Right ventricle myocardium inferior (tissue), 1 donor: ENCODE results near the gene STK24. TPM values are rescaled to one million over a fixed set of nuclear protein-coding genes. Genes with fewer than 3 reads are reported as not detected.

Source experiments
- ATAC-seq: fragments of 200-7000 bp; cut with Tn5 transposase; one replicate; pipeline ENCODE4 v1.9.1; 2020; ENCODE audit warnings: mild to moderate bottlenecking, moderate library complexity
- DNase-seq: peaks from one replicate; pipeline ENCODE4 v3.0.0; 2021; ENCODE audit errors: missing footprints
- intact Hi-C: fragments of 100-400 bp; cut with DNase I; formaldehyde crosslinking; loops from one replicate; pipeline ENCODE4 v1.11.0; 2022
- total RNA-seq: library from RNA; stranded (reverse); fragmentation: NEBNext Ultra II Directional; extraction: Animal tissue kit (Norgen Biotek cat#: 25700); gene quantifications from one replicate; pipeline ENCODE4 v1.2.1, GENCODE V29; 2021
- donor health status: DM: no; HTN: yes; CAD: no; lungs with severe emphysema.

The STK24 gene
- total RNA-seq, 1 donor from 2014 or later = 69.6 TPM

DNA sequence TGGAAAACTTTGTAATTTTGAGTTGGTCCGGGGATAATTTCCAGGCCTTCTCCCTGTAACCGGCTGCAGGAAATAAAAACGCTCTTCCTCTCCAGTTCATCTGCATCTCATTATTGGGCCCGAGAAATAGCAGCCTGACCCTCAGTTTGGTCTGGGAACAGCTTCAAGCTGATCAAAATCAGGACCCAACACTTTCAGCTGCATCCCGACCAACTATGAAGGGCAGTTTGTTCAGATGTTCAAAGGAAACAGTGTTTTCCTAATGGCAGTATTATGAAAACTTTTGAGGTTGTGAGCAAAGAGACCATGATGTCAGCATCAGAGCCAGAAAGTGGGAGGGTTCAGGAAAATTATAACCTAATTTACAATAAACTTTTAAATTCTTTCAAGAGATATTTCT lies 35.7 kb downstream of the STK24 start:
- intact Hi-C loops = no loop called here
- DNase-seq (no peak), ATAC-seq (no peak)

- DNase-seq (no peak), ATAC-seq (no peak)
- intact Hi-C loops = no loop called here
Measured at GRCh38 chr13:98540476-98540875, 36.4 kb downstream of the STK24 start.

DNA sequence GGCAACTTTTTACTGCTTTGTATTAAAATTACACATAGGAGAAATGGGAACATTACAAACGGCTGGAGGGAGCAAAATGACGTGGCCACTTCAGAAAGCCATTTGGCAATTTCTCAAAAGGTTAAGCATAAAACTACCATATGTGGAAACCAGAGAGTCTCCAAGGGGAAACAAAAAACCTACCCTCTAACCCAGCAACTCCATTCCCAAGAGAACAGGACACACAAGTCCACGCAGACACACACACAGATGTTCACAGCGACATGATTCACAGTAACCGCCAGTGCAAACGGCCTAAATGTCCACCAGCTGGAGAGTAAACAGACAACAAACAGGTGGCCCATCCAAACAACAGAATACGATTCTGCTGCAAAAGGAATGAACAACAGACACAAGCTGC lies 37.2 kb downstream of the STK24 start:
- ATAC-seq (no peak), DNase-seq (no peak)
- intact Hi-C loops = no loop called here

DNA sequence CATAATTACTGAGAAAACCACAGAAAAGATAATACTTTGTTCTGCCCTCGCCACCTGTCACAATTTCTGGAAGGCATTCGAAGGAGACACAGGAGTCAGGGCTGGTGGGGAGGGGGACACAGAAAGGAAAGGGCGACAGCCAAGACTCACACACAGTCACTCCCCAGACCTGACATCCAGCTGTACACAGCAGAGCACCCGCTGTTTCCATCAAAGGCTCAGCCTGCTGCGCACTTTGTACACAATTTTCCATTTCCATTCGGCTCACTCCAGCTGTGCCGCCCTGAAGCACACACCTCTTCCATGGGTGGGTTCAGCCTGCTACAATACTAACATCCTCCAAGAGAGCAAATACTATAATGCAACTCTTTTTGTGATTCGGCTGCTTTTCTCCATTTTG lies 38.0 kb downstream of the STK24 start:
- no peak for DNase-seq
- ATAC-seq = no peak
- intact Hi-C loops = no loop called here

- no peak for ATAC-seq
- intact Hi-C loops = no loop called here
Measured at GRCh38 chr13:98537740-98538139, 39.2 kb downstream of the STK24 start.

GRCh38 chr13:98537306-98537705 lies 39.6 kb downstream of the STK24 start:
- ATAC-seq (no peak), DNase-seq (no peak)
- intact Hi-C loops = no loop called here

More at GRCh38 chr13:98537740-98538139, 39.2 kb downstream of the STK24 start:
- no peak for DNase-seq

DNA sequence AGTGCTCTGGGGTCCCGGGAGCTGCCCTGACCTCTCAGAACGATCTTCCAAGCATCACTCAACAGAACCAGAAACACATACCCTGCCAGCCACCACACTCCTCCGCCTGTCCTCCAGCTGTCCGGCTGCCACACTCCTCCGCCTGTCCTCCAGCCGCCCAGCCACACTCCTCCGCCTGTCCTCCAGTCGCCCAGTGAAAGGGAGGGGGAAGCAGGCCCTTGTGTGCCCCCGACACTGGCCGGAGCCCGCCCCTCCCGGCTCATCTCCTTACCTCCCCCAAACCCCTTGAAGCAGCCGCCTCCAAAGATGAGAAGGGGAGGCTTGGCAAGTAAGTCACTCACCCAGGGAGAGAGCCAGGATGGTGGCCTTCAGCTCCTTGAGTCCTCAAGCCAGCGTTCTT lies 40.2 kb downstream of the STK24 start:
- intact Hi-C loops = no loop called here
- no peak for DNase-seq

DNA sequence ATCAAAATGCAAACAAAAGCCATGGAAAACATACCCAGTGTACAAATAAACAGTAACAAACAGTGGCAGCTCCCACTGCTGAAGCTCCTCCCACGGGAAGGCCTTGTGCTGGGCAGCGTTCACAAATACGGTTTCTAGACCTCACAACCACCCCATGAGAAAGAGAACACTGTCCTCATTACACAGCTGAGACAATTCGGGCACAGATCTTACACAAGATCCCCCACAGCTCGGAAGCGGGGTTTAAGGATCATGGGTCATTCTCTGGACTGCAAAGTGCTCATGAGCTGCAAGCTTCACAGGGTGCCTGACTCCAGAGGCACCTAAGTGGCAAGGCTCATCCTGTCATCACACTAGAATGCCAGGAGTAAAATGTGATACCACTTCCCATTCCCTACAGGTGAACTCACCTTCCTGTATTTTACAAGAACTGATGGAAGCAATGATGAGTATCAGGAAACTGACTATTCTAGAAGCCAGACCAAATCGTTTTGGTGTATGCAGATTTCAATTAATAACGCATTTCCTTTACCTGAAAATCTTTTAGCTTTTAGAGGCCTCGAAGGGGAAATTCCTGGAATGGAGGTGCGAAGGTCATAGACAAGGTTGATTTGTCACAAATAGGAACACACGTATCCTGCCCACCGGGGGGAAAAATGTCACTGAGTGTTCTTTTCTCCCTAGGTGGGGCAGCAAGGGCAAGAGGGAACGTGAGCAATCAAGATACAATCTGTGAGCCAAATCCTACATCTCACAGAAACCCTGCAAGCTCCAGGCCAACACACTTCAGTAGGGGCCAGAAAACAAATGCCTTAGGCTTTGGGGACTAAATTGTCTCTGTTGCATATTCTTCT lies 41.2 kb downstream of the STK24 start:
- intact Hi-C loops = no loop called here
- no peak for DNase-seq
- ATAC-seq = peak; percentile 27

More for the DNA sequence above, 40.2 kb downstream of the STK24 start:
- no peak for ATAC-seq

- DNase-seq (no peak), ATAC-seq (no peak)
- intact Hi-C loops = no loop called here
Measured at GRCh38 chr13:98534821-98535220, 42.1 kb downstream of the STK24 start.

DNA sequence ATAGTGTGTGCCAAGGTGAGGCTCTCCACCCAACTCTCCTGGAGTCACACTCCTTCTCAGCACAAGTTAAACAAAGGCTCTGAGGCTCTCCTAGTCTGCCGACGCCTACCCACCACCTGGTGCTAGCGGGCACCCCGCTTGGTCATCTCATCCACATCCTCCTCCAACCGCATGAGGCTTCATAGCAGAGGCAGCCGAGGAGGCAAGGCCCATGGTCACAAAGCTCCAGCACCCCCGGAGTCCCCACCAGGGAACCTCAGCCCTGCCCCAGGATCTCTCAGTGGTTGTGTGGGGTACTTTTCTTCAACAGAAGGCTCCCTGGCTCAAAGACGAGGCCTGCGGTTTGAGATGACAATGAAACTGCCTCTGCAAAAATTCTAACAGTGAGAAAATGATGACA lies 43.0 kb downstream of the STK24 start:
- no peak for ATAC-seq
- intact Hi-C loops = no loop called here
- no peak for DNase-seq

GRCh38 chr13:98532254-98532653 lies 44.7 kb downstream of the STK24 start:
- ATAC-seq = no peak
- intact Hi-C loops = no loop called here

DNA sequence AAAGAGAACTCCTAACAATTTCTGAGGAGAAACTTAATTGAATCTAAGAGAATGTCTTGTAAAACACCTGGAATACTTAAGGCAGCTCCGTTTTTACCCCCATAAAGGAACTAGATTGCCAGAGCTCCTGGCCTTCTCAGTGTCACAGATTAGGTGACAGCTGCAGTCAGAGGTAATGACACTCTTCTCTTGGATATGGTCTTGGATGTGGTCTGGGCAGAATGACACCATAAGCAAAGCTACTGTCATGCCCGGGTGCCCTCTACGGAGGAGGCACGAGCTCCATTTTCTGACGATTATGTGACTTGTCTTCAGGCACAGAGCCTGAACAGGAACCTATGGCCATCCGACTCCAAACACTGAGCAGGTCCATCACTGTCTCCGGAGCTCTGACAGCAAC lies 46.7 kb downstream of the STK24 start:
- intact Hi-C loops = no loop called here
- DNase-seq = no peak
- no peak for ATAC-seq

More at GRCh38 chr13:98532254-98532653, 44.7 kb downstream of the STK24 start:
- DNase-seq = no peak

- ATAC-seq (peak; percentile 7), DNase-seq (peak; percentile 50)
- intact Hi-C loops = no loop called here
Measured at GRCh38 chr13:98529171-98529570, 47.7 kb downstream of the STK24 start.

- intact Hi-C loops = no loop called here
Measured at GRCh38 chr13:98528663-98529064, 48.2 kb downstream of the STK24 start.

GRCh38 chr13:98527526-98527925 lies 49.4 kb downstream of the STK24 start:
- DNase-seq (peak; percentile 44), ATAC-seq (no peak)
- intact Hi-C loops = no loop called here

More at GRCh38 chr13:98528663-98529064, 48.2 kb downstream of the STK24 start:
- peak; percentile 65 for DNase-seq
- ATAC-seq = peak; percentile 80

GRCh38 chr13:98526182-98526512 lies 50.8 kb downstream of the STK24 start:
- DNase-seq = no peak
- intact Hi-C loops = no loop called here
- no peak for ATAC-seq

DNA sequence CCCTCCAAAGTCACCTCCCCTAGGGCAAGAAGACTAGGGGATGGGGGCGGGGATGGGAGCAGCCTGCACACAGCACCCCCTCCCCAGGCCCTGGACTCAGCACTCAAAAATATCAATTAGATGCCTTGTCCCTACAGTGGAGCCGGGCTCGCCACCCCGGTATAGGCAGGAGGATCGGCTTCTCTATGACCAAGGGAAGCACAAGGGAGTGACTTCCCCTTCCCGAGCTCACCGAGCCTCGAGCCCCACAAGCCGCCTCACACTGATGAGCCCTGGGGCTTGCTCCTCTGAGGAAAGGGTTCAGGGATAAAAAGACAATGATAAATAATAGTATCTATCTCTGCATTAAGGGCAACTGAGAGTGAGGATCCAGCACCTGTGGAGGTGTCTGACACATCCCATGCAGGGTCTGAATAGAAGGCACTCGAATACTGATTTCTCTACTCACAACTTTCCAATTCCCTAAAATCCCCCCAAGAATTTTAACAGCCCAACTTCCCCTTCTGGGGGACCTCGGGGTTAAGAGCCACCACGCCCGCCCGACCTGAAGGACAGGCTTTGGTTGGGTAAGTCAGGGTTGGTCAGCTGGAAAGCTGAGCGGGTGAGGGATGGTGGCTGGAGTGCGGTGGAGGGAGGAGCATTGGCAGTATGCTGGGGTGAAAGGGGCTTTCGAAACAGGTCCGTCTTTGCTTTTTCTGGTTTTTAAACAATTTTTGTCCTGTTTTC lies 51.3 kb downstream of the STK24 start:
- ATAC-seq (no peak), DNase-seq (peak; percentile 56)
- intact Hi-C loops = no loop called here

DNA sequence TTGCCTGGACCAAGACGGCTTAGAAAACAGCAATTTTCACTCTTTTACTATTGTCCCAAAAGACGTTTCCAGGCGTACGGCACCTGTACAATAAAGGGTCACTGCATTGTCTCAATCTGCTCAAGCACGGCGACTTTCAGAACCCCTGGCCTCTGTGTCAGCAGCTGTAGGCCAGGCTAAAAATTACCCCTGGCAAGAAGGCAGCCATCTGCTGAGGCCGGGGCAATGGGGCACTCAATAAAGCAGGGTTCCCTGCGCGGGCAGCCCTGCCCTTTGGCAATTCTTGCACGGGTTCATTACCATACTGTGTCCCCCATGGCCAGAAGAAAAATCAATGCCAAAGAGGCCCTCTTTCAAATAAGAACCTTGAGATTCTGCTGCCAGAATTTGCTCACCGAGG lies 52.1 kb downstream of the STK24 start:
- DNase-seq (peak; percentile 64), ATAC-seq (no peak)
- intact Hi-C loops = no loop called here

- intact Hi-C loops = no loop called here
- DNase-seq (no peak), ATAC-seq (no peak)
Measured at GRCh38 chr13:98524391-98524790, 52.5 kb downstream of the STK24 start.

DNA sequence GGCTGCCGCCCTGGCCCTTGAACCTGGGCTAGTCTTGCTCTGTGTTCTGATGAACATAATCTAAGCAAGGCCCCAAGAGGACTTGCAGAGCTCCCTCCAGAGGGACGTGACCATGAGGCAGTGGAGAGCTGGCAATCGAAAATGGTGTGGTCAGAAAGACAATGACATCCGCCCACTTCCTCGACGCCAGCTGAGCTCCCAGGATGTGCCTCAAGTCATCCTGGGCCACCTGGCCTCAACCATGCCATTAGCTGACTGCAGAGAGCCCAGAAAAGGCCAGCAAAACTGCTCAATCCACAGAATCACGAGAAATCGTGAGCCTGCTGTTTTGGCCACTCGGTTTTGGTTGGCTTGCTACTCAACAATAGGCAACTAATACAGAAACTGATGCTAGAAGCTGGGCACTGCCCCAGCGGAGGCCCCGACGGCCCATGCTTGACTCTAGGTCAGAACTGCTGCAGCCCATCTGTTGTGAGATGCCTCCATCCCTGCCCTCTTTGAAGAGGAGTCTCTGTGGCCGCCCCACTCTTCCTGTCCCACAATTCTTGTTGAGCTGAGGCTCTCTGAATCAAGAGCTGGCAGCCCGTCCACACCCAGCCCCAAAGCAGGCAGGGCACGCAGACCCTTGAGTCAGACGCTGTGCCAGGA lies 53.3 kb downstream of the STK24 start:
- no peak for DNase-seq
- no peak for ATAC-seq
- intact Hi-C loops = no loop called here
